GM15510 (cell line): ENCODE measurements around the gene KLHL10.

Experiments used
- POLR2A ChIP-seq: IDR thresholded peaks from 3 replicates; pipeline ENCODE4 v1.6.1; 2011; ENCODE audit warnings: borderline replicate concordance; ENCODE audit not compliant: insufficient read length; ENCODE audit errors: extremely low read depth

Gene KLHL10

GRCh38 chr17:41895617-41896016 is 58.0 kb downstream of the KLHL10 start:
- no peak for TF ChIP-seq POLR2A

- TF ChIP-seq POLR2A = no peak
These were observed 59.1 kb downstream of the KLHL10 start for GRCh38 chr17:41896726-41897125.
